ENCODE data around the gene PROSER2. TPM values are rescaled to one million over a fixed set of nuclear protein-coding genes. Genes with fewer than 3 reads are reported as not detected.
A peak's percentile ranks its signal among the peaks of the same experiment; 100 is the strongest.

The PROSER2 gene
- total RNA-seq, 1 experiment from 2014 or later = 10.6 TPM

- H3K9me3 Mint-ChIP-seq = no peaks in the 10 kb centered on the region
- no peak for TF ChIP-seq CTCF (conservative IDR thresholded peaks at IDR 0.05)
- Histone ChIP-seq H2AFZ (ENCODE audit: low read length) (no peak overlapping the region), H3K79me1 (ENCODE audit: insufficient read depth, low read depth, low read length, poor library complexity, severe bottlenecking) (no peaks in the 10 kb centered on the region), H3K23me2 (ENCODE audit: insufficient read length, low read depth, low read length, poor library complexity, severe bottlenecking) (no peaks in the 10 kb centered on the region), H3K4ac (ENCODE audit: low read depth, low read length) (no peak overlapping the region), H2BK15ac (ENCODE audit: low read depth, low read length) (no peak overlapping the region), H3K23ac (ENCODE audit: insufficient read length, low read depth, low read length) (no peak overlapping the region), H2AK5ac (ENCODE audit: insufficient read length, low read length) (no peak overlapping the region), H4K20me1 (ENCODE audit: control insufficient read depth, insufficient read depth, insufficient read length) (no peaks in the 10 kb centered on the region), H2BK12ac (ENCODE audit: insufficient read length, low read depth, low read length) (no peak overlapping the region), H2BK120ac (ENCODE audit: low read depth, low read length, poor library complexity, severe bottlenecking) (no peak overlapping the region), H2BK5ac (ENCODE audit: insufficient read length, low read length) (no peak overlapping the region), H3K56ac (ENCODE audit: insufficient read length, low read depth, low read length) (no peak overlapping the region), H3T11ph (ENCODE audit: low read length) (no peak overlapping the region), H4K91ac (ENCODE audit: insufficient read length, low read depth, low read length) (no peak overlapping the region), H3K27ac (ENCODE audit: insufficient read length, low read depth, low read length) (no peak overlapping the region), H3K18ac (ENCODE audit: insufficient read length, low read depth, low read length) (no peak overlapping the region), H3K9me3 (ENCODE audit: control insufficient read depth, low read depth, low read length) (no peaks in the 10 kb centered on the region), H3K14ac (ENCODE audit: insufficient read depth, low read length) (no peak overlapping the region), H3K4me2 (ENCODE audit: insufficient read depth, insufficient read length, low read length) (no peak overlapping the region), H4K5ac (ENCODE audit: insufficient read length, low read depth, low read length) (no peak overlapping the region), H3K4me1 (ENCODE audit: insufficient read depth, low read length) (peaks cover 7% of the 10 kb centered on the region; the same call in 1 of the 2 replicates), H3K9ac (ENCODE audit: extremely low read depth, insufficient read length, low read length) (no peak overlapping the region), H3K27me3 (ENCODE audit: insufficient read depth, low read length) (no peaks in the 10 kb centered on the region), H4K8ac (replicated peaks; ENCODE audit: insufficient read length, low read depth, low read length) (no peak overlapping the region), H2BK20ac (ENCODE audit: low read depth, low read length, poor library complexity, severe bottlenecking) (no peak overlapping the region), H3K79me2 (ENCODE audit: insufficient read depth, low read length) (no peaks in the 10 kb centered on the region)
- H3K4me3 Mint-ChIP-seq = no peak overlapping the region
- WGBS (ENCODE audit: extremely low coverage, insufficient read length, low lambda C conversion rate) = no CpG with 5 or more reads among the region's 4 CpGs
- peaks cover under 1% of the 10 kb centered on the region for H3K27me3 Mint-ChIP-seq (ENCODE audit: low read depth)
- peak overlapping the region in 2 of 3 experiments; percentile 2 to 24; a peak in 2 of 7 replicates for H3K27ac Mint-ChIP-seq
- H3K4me1 Mint-ChIP-seq = peaks cover 30 to 34% of the 10 kb centered on the region in 2 experiments
- peaks cover 0 to 2% (median 0%) of the 10 kb centered on the region in 3 experiments; a peak in 1 of 7 replicates for H3K36me3 Mint-ChIP-seq (ENCODE audit: insufficient read depth in 1 of 3, low read depth in 3 of 3)
- DNase-seq = no peak
Observed at GRCh38 chr10:11830836-11831519, 7.8 kb downstream of the PROSER2 start.
